OCI-LY1 (cell line): ENCODE measurements around the gene PPP1R14C.

Experiments
- EZH2 ChIP-seq: fragments of 200-600 bp; sonication (generic), shearing (Covaris generic); IDR thresholded peaks from 2 replicates; pipeline ENCODE4 v1.8.0; 2017; ENCODE audit warnings: borderline replicate concordance, mixed run types, mild to moderate bottlenecking, antibody characterized with exemption, low read length, moderate library complexity, mixed read lengths
- TF ChIP-seq, protein P1 (sequence below): fragments of 200-600 bp; sonication (generic), shearing (Covaris generic); IDR thresholded peaks from 2 replicates; pipeline ENCODE4 v1.5.1; 2017; ENCODE audit warnings: mild to moderate bottlenecking, antibody characterized with exemption, low read length, moderate library complexity, mixed read lengths

- TF ChIP-seq, protein P1, sequence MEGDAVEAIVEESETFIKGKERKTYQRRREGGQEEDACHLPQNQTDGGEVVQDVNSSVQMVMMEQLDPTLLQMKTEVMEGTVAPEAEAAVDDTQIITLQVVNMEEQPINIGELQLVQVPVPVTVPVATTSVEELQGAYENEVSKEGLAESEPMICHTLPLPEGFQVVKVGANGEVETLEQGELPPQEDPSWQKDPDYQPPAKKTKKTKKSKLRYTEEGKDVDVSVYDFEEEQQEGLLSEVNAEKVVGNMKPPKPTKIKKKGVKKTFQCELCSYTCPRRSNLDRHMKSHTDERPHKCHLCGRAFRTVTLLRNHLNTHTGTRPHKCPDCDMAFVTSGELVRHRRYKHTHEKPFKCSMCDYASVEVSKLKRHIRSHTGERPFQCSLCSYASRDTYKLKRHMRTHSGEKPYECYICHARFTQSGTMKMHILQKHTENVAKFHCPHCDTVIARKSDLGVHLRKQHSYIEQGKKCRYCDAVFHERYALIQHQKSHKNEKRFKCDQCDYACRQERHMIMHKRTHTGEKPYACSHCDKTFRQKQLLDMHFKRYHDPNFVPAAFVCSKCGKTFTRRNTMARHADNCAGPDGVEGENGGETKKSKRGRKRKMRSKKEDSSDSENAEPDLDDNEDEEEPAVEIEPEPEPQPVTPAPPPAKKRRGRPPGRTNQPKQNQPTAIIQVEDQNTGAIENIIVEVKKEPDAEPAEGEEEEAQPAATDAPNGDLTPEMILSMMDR: no peak
- no peak for TF ChIP-seq EZH2
Measured at GRCh38 chr6:150176659-150177058, 33.8 kb downstream of the PPP1R14C start.
